Activated CD8-positive, alpha-beta memory T cell treated with anti-CD3 and anti-CD28 coated beads, Interleukin-2, amount 50 U/mL, for 4 hours (primary cell): ENCODE measurements around the gene PPP2R5C.
"Not testable (repeated sequence)": the region's sequence is repeated elsewhere in the genome, so short reads cannot be mapped to it uniquely, and the experiment has no call there.

Experiments used
- DNase-seq: peaks from one replicate; pipeline ENCODE4 v3.0.0-alpha.2; 2020

The PPP2R5C gene

GRCh38 chr14:101727611-101728366 is 33.7 kb upstream of the PPP2R5C start:
- DNase-seq, result no peak

GRCh38 chr14:101728367-101728742 is 33.2 kb upstream of the PPP2R5C start:
- no peak for DNase-seq

GRCh38 chr14:101729382-101729781 is 32.1 kb upstream of the PPP2R5C start:
- DNase-seq, result no peak

- DNase-seq, result not testable (repeated sequence)
These were observed 31.4 kb upstream of the PPP2R5C start for GRCh38 chr14:101730157-101730556.

- no peak for DNase-seq
These were observed 30.8 kb upstream of the PPP2R5C start for GRCh38 chr14:101730626-101731186.

- DNase-seq, result peak; percentile 82
These were observed 30.1 kb upstream of the PPP2R5C start for GRCh38 chr14:101731187-101732080.

- DNase-seq, result no peak
These were observed 29.4 kb upstream of the PPP2R5C start for GRCh38 chr14:101732118-101732517.

GRCh38 chr14:101733211-101733610 is 28.3 kb upstream of the PPP2R5C start:
- no peak for DNase-seq

GRCh38 chr14:101734246-101734847 is 27.2 kb upstream of the PPP2R5C start:
- no peak for DNase-seq

GRCh38 chr14:101735453-101735852 is 26.1 kb upstream of the PPP2R5C start:
- no peak for DNase-seq

GRCh38 chr14:101736071-101736470 is 25.4 kb upstream of the PPP2R5C start:
- no peak for DNase-seq

- DNase-seq, result no peak
These were observed 24.9 kb upstream of the PPP2R5C start for GRCh38 chr14:101736585-101736984.

GRCh38 chr14:101737414-101738339 is 23.8 kb upstream of the PPP2R5C start:
- DNase-seq, result no peak

GRCh38 chr14:101738703-101739320 is 22.7 kb upstream of the PPP2R5C start:
- no peak for DNase-seq

- DNase-seq, result no peak
These were observed 21.9 kb upstream of the PPP2R5C start for GRCh38 chr14:101739446-101740141.

GRCh38 chr14:101740981-101741380 is 20.5 kb upstream of the PPP2R5C start:
- no peak for DNase-seq

GRCh38 chr14:101743701-101744100 is 17.8 kb upstream of the PPP2R5C start:
- no peak for DNase-seq

- DNase-seq, result not testable (repeated sequence)
These were observed 17.1 kb upstream of the PPP2R5C start for GRCh38 chr14:101744382-101744781.

GRCh38 chr14:101749756-101750155 is 11.8 kb upstream of the PPP2R5C start:
- DNase-seq, result not testable (repeated sequence)

- DNase-seq, result no peak
These were observed 6.6 kb upstream of the PPP2R5C start for GRCh38 chr14:101754893-101755292.
